DOHH2 (cell line): ENCODE data around the gene GPR161.

Source experiments
- H3F3A ChIP-seq: fragments of 200-600 bp; sonication (generic), shearing (Covaris generic); 2 replicates; pipeline ENCODE4 v1.6.0; 2016; ENCODE audit warnings: antibody characterized with exemption, mild to moderate bottlenecking; ENCODE audit not compliant: control insufficient read depth, insufficient read depth
- H3K27ac ChIP-seq: fragments of 200-600 bp; sonication (generic); 2 replicates; pipeline ENCODE4 v1.5.1; 2014; ENCODE audit warnings: low read depth, mild to moderate bottlenecking, low read length, moderate library complexity
- H3K27me3 ChIP-seq: fragments of 200-600 bp; sonication (generic); 2 replicates; pipeline ENCODE4 v1.6.1; 2014; ENCODE audit warnings: mild to moderate bottlenecking, low read length, mixed read lengths; ENCODE audit not compliant: control insufficient read depth
- H3K36me3 ChIP-seq: fragments of 200-600 bp; sonication (generic); 2 replicates; pipeline ENCODE4 v1.6.1; 2014; ENCODE audit warnings: mild to moderate bottlenecking, low read length, moderate library complexity, mixed read lengths; ENCODE audit not compliant: control insufficient read depth
- H3K4me1 ChIP-seq: fragments of 200-600 bp; sonication (generic); 2 replicates; pipeline ENCODE4 v1.6.1; 2014; ENCODE audit warnings: mild to moderate bottlenecking, low read length, mixed read lengths; ENCODE audit not compliant: control insufficient read depth
- H3K4me2 ChIP-seq: fragments of 200-600 bp; sonication (generic); 2 replicates; pipeline ENCODE4 v1.6.0; 2014; ENCODE audit warnings: mild to moderate bottlenecking, low read length, moderate library complexity
- H3K4me3 ChIP-seq: fragments of 200-600 bp; sonication (generic); 2 replicates; pipeline ENCODE4 v1.5.1; 2014; ENCODE audit warnings: mild to moderate bottlenecking, low read length, mixed read lengths
- H3K79me2 ChIP-seq: fragments of 200-600 bp; sonication (generic); 2 replicates; pipeline ENCODE4 v1.6.1; 2014; ENCODE audit warnings: mild to moderate bottlenecking, low read length, mixed read lengths; ENCODE audit not compliant: control insufficient read depth
- H3K9me2 ChIP-seq: fragments of 200-600 bp; sonication (generic); replicated peaks from 2 replicates; pipeline ENCODE4 v1.6.1; 2014; ENCODE audit warnings: mild to moderate bottlenecking, low read length, mixed read lengths; ENCODE audit not compliant: control insufficient read depth
- H3K9me3 ChIP-seq: fragments of 200-600 bp; sonication (generic); 2 replicates; pipeline ENCODE4 v1.6.1; 2014; ENCODE audit warnings: antibody characterized with exemption, low read length, mixed read lengths; ENCODE audit not compliant: control insufficient read depth, insufficient read depth
- H4K20me1 ChIP-seq: fragments of 200-600 bp; sonication (generic); 2 replicates; pipeline ENCODE4 v1.6.0; 2014; ENCODE audit warnings: low read depth, mild to moderate bottlenecking, antibody characterized with exemption, low read length, moderate library complexity; ENCODE audit not compliant: control insufficient read depth, insufficient read depth
- EZH2phosphoT487 ChIP-seq: fragments of 200-600 bp; sonication (generic); IDR thresholded peaks from 2 replicates; pipeline ENCODE4 v1.6.1; 2017; ENCODE audit warnings: borderline replicate concordance, mild to moderate bottlenecking, antibody characterized with exemption, low read length, moderate library complexity, mixed read lengths
- TF ChIP-seq, protein P1 (sequence below): fragments of 200-600 bp; sonication (generic); IDR thresholded peaks from one replicate; pipeline ENCODE4 v1.5.1; 2014; ENCODE audit warnings: antibody characterized with exemption, mild to moderate bottlenecking, low read depth, low read length; ENCODE audit not compliant: poor library complexity, severe bottlenecking

The GPR161 gene

DNA sequence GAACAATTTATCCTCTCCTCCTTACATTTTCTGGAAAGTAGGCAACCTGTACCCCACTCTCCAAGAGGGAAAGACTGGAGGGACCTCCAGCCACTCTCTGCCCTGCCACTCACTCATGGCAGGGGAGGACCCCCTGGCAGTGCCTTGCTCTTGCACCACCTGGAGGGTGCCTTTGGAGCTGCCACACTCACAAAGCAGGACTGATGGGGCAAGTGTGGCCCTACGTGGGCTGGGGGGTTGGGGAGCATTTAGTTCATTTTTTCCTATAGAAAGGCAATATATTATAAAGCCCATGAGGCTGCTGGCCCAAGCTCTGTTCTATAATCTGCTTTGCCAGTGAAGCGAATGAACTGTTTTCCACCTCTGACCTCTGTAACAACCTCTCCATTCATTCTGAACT lies 50.3 kb downstream of the GPR161 start:
- H3K4me2 ChIP-seq = no peak overlapping the region
- no peaks in the 10 kb centered on the region for H3K9me2 ChIP-seq
- H4K20me1 ChIP-seq = no peaks in the 10 kb centered on the region
- no peaks in the 10 kb centered on the region for H3K36me3 ChIP-seq
- H3K27me3 ChIP-seq = no peaks in the 10 kb centered on the region; the same call in 1 of the 2 replicates
- no peaks in the 10 kb centered on the region for H3K4me1 ChIP-seq
- H3K4me3 ChIP-seq = no peak overlapping the region
- H3F3A ChIP-seq = no peaks in the 10 kb centered on the region
- H3K79me2 ChIP-seq = no peaks in the 10 kb centered on the region
- no peaks in the 10 kb centered on the region for H3K9me3 ChIP-seq
- H3K27ac ChIP-seq = no peak overlapping the region
- TF ChIP-seq, protein P1, sequence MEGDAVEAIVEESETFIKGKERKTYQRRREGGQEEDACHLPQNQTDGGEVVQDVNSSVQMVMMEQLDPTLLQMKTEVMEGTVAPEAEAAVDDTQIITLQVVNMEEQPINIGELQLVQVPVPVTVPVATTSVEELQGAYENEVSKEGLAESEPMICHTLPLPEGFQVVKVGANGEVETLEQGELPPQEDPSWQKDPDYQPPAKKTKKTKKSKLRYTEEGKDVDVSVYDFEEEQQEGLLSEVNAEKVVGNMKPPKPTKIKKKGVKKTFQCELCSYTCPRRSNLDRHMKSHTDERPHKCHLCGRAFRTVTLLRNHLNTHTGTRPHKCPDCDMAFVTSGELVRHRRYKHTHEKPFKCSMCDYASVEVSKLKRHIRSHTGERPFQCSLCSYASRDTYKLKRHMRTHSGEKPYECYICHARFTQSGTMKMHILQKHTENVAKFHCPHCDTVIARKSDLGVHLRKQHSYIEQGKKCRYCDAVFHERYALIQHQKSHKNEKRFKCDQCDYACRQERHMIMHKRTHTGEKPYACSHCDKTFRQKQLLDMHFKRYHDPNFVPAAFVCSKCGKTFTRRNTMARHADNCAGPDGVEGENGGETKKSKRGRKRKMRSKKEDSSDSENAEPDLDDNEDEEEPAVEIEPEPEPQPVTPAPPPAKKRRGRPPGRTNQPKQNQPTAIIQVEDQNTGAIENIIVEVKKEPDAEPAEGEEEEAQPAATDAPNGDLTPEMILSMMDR = no peak
- TF ChIP-seq EZH2phosphoT487 = no peak

DNA sequence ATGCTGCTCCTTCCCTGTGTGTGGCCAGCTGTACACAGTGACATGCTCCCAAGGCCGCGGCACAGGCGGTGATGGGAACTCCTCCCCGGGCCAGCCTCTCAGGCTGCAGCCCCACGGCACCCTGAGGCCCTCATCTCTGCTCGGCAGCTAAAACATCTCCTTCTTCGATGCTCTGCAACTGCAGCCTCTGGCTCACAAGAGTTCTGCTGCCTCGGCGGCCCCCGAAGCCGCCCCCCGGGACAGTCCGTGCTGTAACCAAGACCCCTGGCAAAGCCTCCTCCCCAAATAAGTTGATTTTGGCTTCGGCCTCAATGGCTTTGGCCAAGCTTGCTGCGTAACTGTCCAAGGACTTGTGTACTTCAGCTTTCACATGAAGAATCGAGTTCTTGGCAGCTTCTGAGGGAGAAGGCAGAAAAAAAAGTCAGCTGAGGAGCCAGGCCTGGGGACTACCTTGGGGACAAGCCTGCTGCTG lies 51.3 kb downstream of the GPR161 start:
- no peak overlapping the region for H3K4me3 ChIP-seq
- H3K27me3 ChIP-seq = no peaks in the 10 kb centered on the region; the same call in 1 of the 2 replicates
- TF ChIP-seq, protein P1 = no peak
- no peak for TF ChIP-seq EZH2phosphoT487
- no peaks in the 10 kb centered on the region for H4K20me1 ChIP-seq
- H3K4me1 ChIP-seq = no peaks in the 10 kb centered on the region
- no peaks in the 10 kb centered on the region for H3K9me3 ChIP-seq
- no peaks in the 10 kb centered on the region for H3K79me2 ChIP-seq
- no peak overlapping the region for H3K27ac ChIP-seq
- no peak overlapping the region for H3K4me2 ChIP-seq
- H3F3A ChIP-seq = no peaks in the 10 kb centered on the region
- no peaks in the 10 kb centered on the region for H3K9me2 ChIP-seq
- no peaks in the 10 kb centered on the region for H3K36me3 ChIP-seq

GRCh38 chr1:168084396-168085231 lies 52.1 kb downstream of the GPR161 start:
- Histone ChIP-seq H3K9me2 (no peaks in the 10 kb centered on the region), H3K27me3 (no peaks in the 10 kb centered on the region; the same call in 1 of the 2 replicates), H3K4me2 (peak overlapping the region; percentile 39), H3F3A (no peaks in the 10 kb centered on the region), H3K36me3 (no peaks in the 10 kb centered on the region), H3K79me2 (no peaks in the 10 kb centered on the region), H3K4me3 (no peak overlapping the region), H4K20me1 (no peaks in the 10 kb centered on the region), H3K4me1 (no peaks in the 10 kb centered on the region), H3K27ac (no peak overlapping the region), H3K9me3 (no peaks in the 10 kb centered on the region)
- TF ChIP-seq, protein P1 = peak; percentile 99
- TF ChIP-seq EZH2phosphoT487 = no peak
